Pancreas (tissue), 10 donors: Measurements from ENCODE around the gene PHACTR3. TPM values are rescaled to one million over a fixed set of nuclear protein-coding genes. Genes with fewer than 3 reads are reported as not detected.

ENCODE experiments used
- ATAC-seq, 4 donors: fragments of 200-7000 bp; cut with Tn5 transposase; one replicate each; pipeline versions ENCODE4 v1.8.0 to v1.9.1; 2020; ENCODE audit warnings: mild to moderate bottlenecking in 4 of 4, moderate library complexity in 4 of 4
- DNase-seq, 6 donors: peaks; one replicate each; pipeline ENCODE4 v3.0.0-alpha.2; 2020
- FAIRE-seq: peaks from 2 replicates; lab custom pipeline; 2012; peaks lifted over from hg19 to GRCh38; lab: Jason Lieb, UNC
- H3K27ac ChIP-seq, 4 donors: fragments of 200-600 bp; sonication (generic); 1 replicate in 3 of 4; 2 replicates in 1 of 4; pipeline versions ENCODE4 v1.5.0 to v1.8.0; 2020
- H3K27me3 ChIP-seq, 4 donors: fragments of 200-600 bp; one replicate each; pipeline ENCODE4 v1.8.0; 2021
- H3K36me3 ChIP-seq, 3 donors: fragments of 200-600 bp; sonication (generic) in 1 of 3; one replicate each; pipeline versions ENCODE4 v1.5.0 to v1.8.0; 2020 to 2021
- H3K4me1 ChIP-seq, 3 donors: fragments of 200-600 bp; one replicate each; pipeline ENCODE4 v1.8.0; 2021
- H3K4me3 ChIP-seq, 4 donors: fragments of 200-600 bp; sonication (generic) in 2 of 4; one replicate each; pipeline versions ENCODE4 v1.5.0 to v1.8.0; 2020 to 2021
- H3K9me3 ChIP-seq, 4 donors: fragments of 200-600 bp; one replicate each; pipeline ENCODE4 v1.8.0; 2021
- WGBS, 2 donors: extraction: QIAGEN DNeasy Blood & Tissue Kit; methylation state at CpG; one replicate each; pipeline ENCODE4 v1.1.7; 2013; 5-methylcytosine and 5-hydroxymethylcytosine counted together
- intact Hi-C, 3 donors: fragments of 100-400 bp; cut with DNase I; formaldehyde crosslinking; loops; one replicate each; pipeline versions ENCODE4 v1.11.1 to v1.14.2; 2022
- polyA plus RNA-seq, 2 donors: library from polyadenylated mRNA; stranded (reverse); fragments of 200-250 nt; gene quantifications; one replicate each; pipeline ENCODE4 v1.2.3, GENCODE V29; 2013
- total RNA-seq, 6 donors: library from RNA; stranded (reverse); fragmentation: NEBNext Ultra II Directional in 4 of 6; extraction: Animal tissue kit (Norgen Biotek cat#: 25700) in 4 of 6; gene quantifications; one replicate each; pipeline versions ENCODE4 v1.2.1 to v1.2.4, GENCODE V29; 2021 to 2023
- TF ChIP-seq, protein P1 (sequence below), 4 donors: fragments of 200-600 bp; sonication (generic) in 3 of 4; IDR thresholded peaks; one replicate each; pipeline versions ENCODE4 v1.5.0 to v1.8.0; 2021; ENCODE audit warnings: antibody characterized with exemption in 4 of 4
- donor health status: healthy with polysubstance abuse.
- donor health status: DM: no; HTN: no; CAD: no; lungs with moderate emphysema.
- donor health status: DM: no; HTN: no; CAD: no.
- donor health status: control.
- donor health status: control.
- donor health status: Bipolar disorder and iron deficiency.
- donor health status: DM: yes; HTN: yes; CAD: no.
- donor health status: DM: no; HTN: no; CAD: no.
- donor health status: DM: no; HTN: no; CAD: no.
- donor health status: DM: yes; HTN: yes; CAD: no.

PHACTR3 gene
- total and polyA plus RNA-seq, 8 donors = 0.14 to 1.5 (median 0.35) TPM; not detected in 3

GRCh38 chr20:59895908-59896307, 291.6 kb downstream of the PHACTR3 start:
- TF ChIP-seq, protein P1, sequence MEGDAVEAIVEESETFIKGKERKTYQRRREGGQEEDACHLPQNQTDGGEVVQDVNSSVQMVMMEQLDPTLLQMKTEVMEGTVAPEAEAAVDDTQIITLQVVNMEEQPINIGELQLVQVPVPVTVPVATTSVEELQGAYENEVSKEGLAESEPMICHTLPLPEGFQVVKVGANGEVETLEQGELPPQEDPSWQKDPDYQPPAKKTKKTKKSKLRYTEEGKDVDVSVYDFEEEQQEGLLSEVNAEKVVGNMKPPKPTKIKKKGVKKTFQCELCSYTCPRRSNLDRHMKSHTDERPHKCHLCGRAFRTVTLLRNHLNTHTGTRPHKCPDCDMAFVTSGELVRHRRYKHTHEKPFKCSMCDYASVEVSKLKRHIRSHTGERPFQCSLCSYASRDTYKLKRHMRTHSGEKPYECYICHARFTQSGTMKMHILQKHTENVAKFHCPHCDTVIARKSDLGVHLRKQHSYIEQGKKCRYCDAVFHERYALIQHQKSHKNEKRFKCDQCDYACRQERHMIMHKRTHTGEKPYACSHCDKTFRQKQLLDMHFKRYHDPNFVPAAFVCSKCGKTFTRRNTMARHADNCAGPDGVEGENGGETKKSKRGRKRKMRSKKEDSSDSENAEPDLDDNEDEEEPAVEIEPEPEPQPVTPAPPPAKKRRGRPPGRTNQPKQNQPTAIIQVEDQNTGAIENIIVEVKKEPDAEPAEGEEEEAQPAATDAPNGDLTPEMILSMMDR (IDR thresholded peaks at IDR 0.05) = no peak
- intact Hi-C loops = no loop called here
- peak in 1 of 4 donors; percentile 54 for ATAC-seq
- H3K27me3 ChIP-seq = no peaks in the 10 kb centered on the region
- DNase-seq = no peak
- 37 to 38% methylated on average over 1 of the region's 1 CpG for WGBS, 2 donors
- H3K4me3 ChIP-seq = no peak overlapping the region
- H3K27ac ChIP-seq = no peak overlapping the region
- no peaks in the 10 kb centered on the region for H3K9me3 ChIP-seq
- no peak for FAIRE-seq
- H3K36me3 ChIP-seq = no peaks in the 10 kb centered on the region
- H3K4me1 ChIP-seq = peaks cover 3 to 7% (median 4%) of the 10 kb centered on the region in 3 donors
